IMR-90 (cell line): ENCODE measurements around the gene SYS1. TPM values are rescaled to one million over a fixed set of nuclear protein-coding genes. Genes with fewer than 3 reads are reported as not detected.

Experiments
- POLR2A ChIP-seq: IDR thresholded peaks from 2 replicates; pipeline ENCODE4 v1.6.1; 2012; ENCODE audit warnings: mild to moderate bottlenecking, low read depth, low read length
- RCOR1 ChIP-seq: IDR thresholded peaks from 2 replicates; pipeline ENCODE4 v1.6.1; 2012; ENCODE audit warnings: mild to moderate bottlenecking, low read length, improper control_type of control experiment; ENCODE audit not compliant: insufficient replicate concordance
- polyA plus RNA-seq, 3 experiments: library from polyadenylated mRNA; depleted of rRNA; stranded (reverse); fragments of >200 nt; gene quantifications; 2 replicates each; pipeline ENCODE4 v1.2.3, GENCODE V29; 2012; ENCODE audit warnings: low replicate concordance in 1 of 3
- total RNA-seq: library from RNA; depleted of rRNA; stranded (reverse); fragments of >200 nt; gene quantifications from 2 replicates; pipeline ENCODE4 v1.2.3, GENCODE V29; 2012
- TF ChIP-seq, protein P1 (sequence below): conservative IDR thresholded peaks from 2 replicates; pipeline ENCODE4 v1.5.1; 2012; ENCODE audit warnings: mild to moderate bottlenecking, low read depth, low read length, improper control_type of control experiment

SYS1 gene
- total and polyA plus RNA-seq, 2 of the 4 experiments (the other 2 are of a cell fraction) = 12.9 to 24.6 TPM

DNA sequence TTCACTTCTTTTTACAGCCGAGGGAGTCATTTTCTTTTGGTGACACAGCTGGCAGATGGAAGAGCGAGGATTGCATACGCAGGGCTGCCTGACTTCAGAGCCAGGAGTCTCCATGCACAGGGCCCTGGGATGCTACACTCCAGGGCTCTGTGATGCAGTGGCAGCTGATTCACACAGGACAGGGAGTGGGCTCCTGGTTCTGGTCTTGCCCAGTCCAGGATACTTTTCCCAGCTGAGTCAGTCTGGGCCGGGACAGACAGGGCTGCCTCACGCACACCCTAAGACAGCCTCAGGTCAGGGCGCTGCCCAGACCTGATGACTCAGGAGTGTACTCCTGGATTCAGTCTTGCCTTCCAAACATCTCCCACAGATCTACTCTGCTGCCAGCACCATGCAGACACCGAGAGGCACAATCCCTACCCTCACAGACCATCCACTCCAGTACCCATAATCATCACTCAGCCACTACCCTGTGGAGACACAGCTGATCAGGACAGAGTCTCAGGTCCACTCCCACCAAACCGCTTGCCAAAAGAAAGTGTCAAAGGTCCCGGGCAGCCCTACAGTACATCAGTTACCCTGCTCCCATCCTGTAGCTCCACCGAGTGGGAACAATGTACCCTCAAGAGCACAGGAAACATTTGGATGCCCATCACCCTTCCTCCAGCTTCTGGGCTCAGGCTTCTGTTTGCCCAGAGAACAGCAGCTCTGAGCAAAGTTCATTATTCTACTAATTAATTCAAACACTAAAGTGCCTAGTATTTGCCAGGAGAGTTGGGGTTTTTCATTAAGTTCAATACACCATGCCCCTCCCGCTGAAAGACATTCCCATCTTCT lies 26.2 kb upstream of the SYS1 start (continued):
- TF ChIP-seq, protein P1, sequence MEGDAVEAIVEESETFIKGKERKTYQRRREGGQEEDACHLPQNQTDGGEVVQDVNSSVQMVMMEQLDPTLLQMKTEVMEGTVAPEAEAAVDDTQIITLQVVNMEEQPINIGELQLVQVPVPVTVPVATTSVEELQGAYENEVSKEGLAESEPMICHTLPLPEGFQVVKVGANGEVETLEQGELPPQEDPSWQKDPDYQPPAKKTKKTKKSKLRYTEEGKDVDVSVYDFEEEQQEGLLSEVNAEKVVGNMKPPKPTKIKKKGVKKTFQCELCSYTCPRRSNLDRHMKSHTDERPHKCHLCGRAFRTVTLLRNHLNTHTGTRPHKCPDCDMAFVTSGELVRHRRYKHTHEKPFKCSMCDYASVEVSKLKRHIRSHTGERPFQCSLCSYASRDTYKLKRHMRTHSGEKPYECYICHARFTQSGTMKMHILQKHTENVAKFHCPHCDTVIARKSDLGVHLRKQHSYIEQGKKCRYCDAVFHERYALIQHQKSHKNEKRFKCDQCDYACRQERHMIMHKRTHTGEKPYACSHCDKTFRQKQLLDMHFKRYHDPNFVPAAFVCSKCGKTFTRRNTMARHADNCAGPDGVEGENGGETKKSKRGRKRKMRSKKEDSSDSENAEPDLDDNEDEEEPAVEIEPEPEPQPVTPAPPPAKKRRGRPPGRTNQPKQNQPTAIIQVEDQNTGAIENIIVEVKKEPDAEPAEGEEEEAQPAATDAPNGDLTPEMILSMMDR = no peak
- peak; percentile 16 for TF ChIP-seq RCOR1
- peak; percentile 77 for TF ChIP-seq POLR2A
